Forelimb muscle (tissue), 1 donor: ENCODE data around the gene MOGAT3. TPM values are rescaled to one million over a fixed set of nuclear protein-coding genes. Genes with fewer than 3 reads are reported as not detected.
"Not testable (repeated sequence)": the region's sequence is repeated elsewhere in the genome, so short reads cannot be mapped to it uniquely, and the experiment has no call there.

Experiments
- DNase-seq: peaks from one replicate; pipeline ENCODE4 v3.0.0-alpha.2; 2013; ENCODE audit warnings: low read depth
- polyA plus RNA-seq: library from polyadenylated mRNA; unstranded; fragments of 120-200 nt; gene quantifications from one replicate; pipeline ENCODE4 v1.2.1, GENCODE V29; 2013; ENCODE audit not compliant: insufficient read length

Gene MOGAT3
- polyA plus RNA-seq, 1 donor = not detected

GRCh38 chr7:101205901-101206664 lies 5.2 kb upstream of the MOGAT3 start:
- no peak for DNase-seq

- not testable (repeated sequence) for DNase-seq
Observed at GRCh38 chr7:101203740-101204738, 3.2 kb upstream of the MOGAT3 start.

- no peak for DNase-seq
Observed at GRCh38 chr7:101202603-101202918, 1.7 kb upstream of the MOGAT3 start.

GRCh38 chr7:101201695-101202602 lies 1.1 kb upstream of the MOGAT3 start:
- no peak for DNase-seq

GRCh38 chr7:101200504-101200861 lies 353 bp downstream of the MOGAT3 start:
- no peak for DNase-seq

GRCh38 chr7:101199522-101199921 lies 1.3 kb downstream of the MOGAT3 start:
- not testable (repeated sequence) for DNase-seq

- DNase-seq = no peak
Observed at GRCh38 chr7:101198476-101198875, 2.4 kb downstream of the MOGAT3 start.

GRCh38 chr7:101197991-101198390 lies 2.8 kb downstream of the MOGAT3 start:
- DNase-seq = no peak

- DNase-seq = no peak
Observed at GRCh38 chr7:101195884-101196283, 5.0 kb downstream of the MOGAT3 start.

GRCh38 chr7:101189109-101189508 lies 11.7 kb downstream of the MOGAT3 start:
- DNase-seq = no peak

GRCh38 chr7:101186844-101187428 lies 13.9 kb downstream of the MOGAT3 start:
- DNase-seq = no peak

- DNase-seq = no peak
Observed at GRCh38 chr7:101186194-101186593, 14.6 kb downstream of the MOGAT3 start.

GRCh38 chr7:101185258-101185839 lies 15.5 kb downstream of the MOGAT3 start:
- DNase-seq = no peak

GRCh38 chr7:101180130-101180755 lies 20.6 kb downstream of the MOGAT3 start, which contains the start of gene NAT16:
Gene NAT16 (minus strand): TSS chr7:101180293. CDS start chr7:101174807, 5,486 bp downstream.
- no peak for DNase-seq

GRCh38 chr7:101179713-101180112 lies 21.1 kb downstream of the MOGAT3 start:
- no peak for DNase-seq

GRCh38 chr7:101179117-101179516 lies 21.7 kb downstream of the MOGAT3 start:
- no peak for DNase-seq

- DNase-seq = no peak
Observed at GRCh38 chr7:101177644-101178043, 23.2 kb downstream of the MOGAT3 start.

GRCh38 chr7:101175664-101176063 lies 25.2 kb downstream of the MOGAT3 start:
- no peak for DNase-seq

- no peak for DNase-seq
Observed at GRCh38 chr7:101174322-101174854, 26.4 kb downstream of the MOGAT3 start.

- no peak for DNase-seq
Observed at GRCh38 chr7:101173752-101174244, 27.0 kb downstream of the MOGAT3 start.
